ENCODE measurements around the gene ERC1. TPM values are rescaled to one million over a fixed set of nuclear protein-coding genes. Genes with fewer than 3 reads are reported as not detected.

ERC1 gene
- total and polyA plus RNA-seq, 2 of the 4 experiments (the other 2 are of a cell fraction), result 11.6 to 25.6 TPM

- no peak overlapping the region for H3K18ac ChIP-seq (ENCODE audit: low read depth, low read length)
- H4K91ac ChIP-seq (ENCODE audit: insufficient read depth, low read depth, low read length), result no peak overlapping the region
- no peaks in the 10 kb centered on the region for H3K4me1 ChIP-seq (ENCODE audit: control insufficient read depth, insufficient read depth, low read length)
- no peak for ATAC-seq (ENCODE audit: low read depth)
- no peak overlapping the region for H3K56ac ChIP-seq (ENCODE audit: extremely low read depth, insufficient read depth, low read length)
- no peaks in the 10 kb centered on the region for H3K27me3 ChIP-seq (ENCODE audit: control insufficient read depth, insufficient read depth, low read length)
- peaks cover 0 to 4% of the 10 kb centered on the region in 2 experiments; a peak in 2 of 4 replicates for H3K79me1 ChIP-seq (ENCODE audit: low read depth in 1 of 2, low read length in 2 of 2)
- no CpG with 5 or more reads among the region's 2 CpGs for WGBS, 2 experiments (ENCODE audit: extremely low coverage in 2 of 2, insufficient read length in 1 of 2)
- no peak overlapping the region for H2BK20ac ChIP-seq (ENCODE audit: low read depth, low read length)
- TF ChIP-seq NFE2L2 (IDR thresholded peaks at IDR 0.05; ENCODE audit: low read depth, low read length) (no peak), MAFK (IDR thresholded peaks at IDR 0.05; ENCODE audit: low read depth, low read length) (no peak), MAZ (IDR thresholded peaks at IDR 0.05; ENCODE audit: borderline replicate concordance, low read depth, low read length) (no peak), CHD1 (IDR thresholded peaks at IDR 0.05; ENCODE audit: low read depth, low read length) (no peak), RAD21 (IDR thresholded peaks at IDR 0.05; ENCODE audit: low read length) (no peak), POLR2A (IDR thresholded peaks at IDR 0.05; ENCODE audit: low read depth, low read length) (no peak), CEBPB (IDR thresholded peaks at IDR 0.05; ENCODE audit: low read depth, low read length) (no peak), BHLHE40 (IDR thresholded peaks at IDR 0.05; ENCODE audit: low read depth, low read length) (no peak), RCOR1 (IDR thresholded peaks at IDR 0.05; ENCODE audit: insufficient replicate concordance, low read length) (no peak), MXI1 (IDR thresholded peaks at IDR 0.05; ENCODE audit: borderline replicate concordance, low read depth, low read length) (no peak), SMC3 (IDR thresholded peaks at IDR 0.05; ENCODE audit: low read depth, low read length) (no peak)
- no peak overlapping the region for H2BK5ac ChIP-seq (ENCODE audit: low read depth, low read length, poor library complexity, severe bottlenecking)
- dilution Hi-C loops (cut with HindIII; ENCODE audit: low sequenced_read_pairs, unreplicated experiment) (no loop called here), in situ Hi-C loops (cut with MboI; ENCODE audit: low sequenced_read_pairs) (no loop called here), intact Hi-C loops (cut with micrococcal nuclease) (no loop called here)
- no peak overlapping the region for H3K27ac ChIP-seq (ENCODE audit: insufficient read depth, low read length)
- POLR2A ChIA-PET (ENCODE audit: unreplicated experiment), result no interaction called here
- no peak overlapping the region for H3K14ac ChIP-seq (replicated peaks; ENCODE audit: low read depth, low read length)
- H4K5ac ChIP-seq (ENCODE audit: low read depth, low read length), result no peak overlapping the region
- no peak overlapping the region for H3K4me3 ChIP-seq (ENCODE audit: insufficient read depth, low read depth, low read length)
- no peaks in the 10 kb centered on the region for H4K20me1 ChIP-seq (ENCODE audit: insufficient read depth, low read length)
- H3K9ac ChIP-seq (ENCODE audit: low read depth, low read length), result no peak overlapping the region
- no peak overlapping the region for H2BK15ac ChIP-seq (ENCODE audit: low read depth, low read length)
- H3K9me3 ChIP-seq (ENCODE audit: control insufficient read depth, insufficient read depth, low read length), result no peaks in the 10 kb centered on the region
- no peaks in the 10 kb centered on the region for H3K36me3 ChIP-seq (ENCODE audit: control insufficient read depth, insufficient read depth, low read length)
- DNase-seq, result no peak
- H3K23ac ChIP-seq (ENCODE audit: low read depth, low read length), result no peak overlapping the region
- H2AFZ ChIP-seq (replicated peaks; ENCODE audit: low read length, poor library complexity), result no peak overlapping the region
- H2BK120ac ChIP-seq (ENCODE audit: low read depth, low read length), result no peak overlapping the region
- H3K4ac ChIP-seq (ENCODE audit: low read depth, low read length), result no peak overlapping the region
- no peak overlapping the region for H2AK5ac ChIP-seq (ENCODE audit: low read depth, low read length)
- H3K4me2 ChIP-seq (ENCODE audit: low read depth, low read length), result no peak overlapping the region
- no peak overlapping the region for H4K8ac ChIP-seq (ENCODE audit: low read depth in 2 of 2, low read length in 2 of 2)
- no TSS peak for BruUV-seq (replicated peaks)
- CTCF ChIA-PET, result no interaction called here
- no peak overlapping the region for H2AK9ac ChIP-seq (replicated peaks; ENCODE audit: low read depth, low read length, poor library complexity)
- H3K9me1 ChIP-seq (ENCODE audit: insufficient read depth, low read length), result peaks cover 2% of the 10 kb centered on the region; the same call in 1 of the 2 replicates
These were observed 309.4 kb downstream of the ERC1 start for GRCh38 chr12:1300460-1300859.
